LNCaP clone FGC (cell line): Measurements from ENCODE around the gene SDR9C7.
"Not testable (repeated sequence)": the region's sequence is repeated elsewhere in the genome, so short reads cannot be mapped to it uniquely, and the experiment has no call there.

Experiments
- DNase-seq: peaks from one replicate; pipeline ENCODE4 v3.0.0-alpha.2; 2011; ENCODE audit warnings: low read depth
- H3K4me3 ChIP-seq: 2 replicates; pipeline ENCODE4 v1.5.1; 2011; ENCODE audit warnings: mild to moderate bottlenecking, low read depth, low read length, control low read depth
- CTCF ChIP-seq: IDR thresholded peaks from 2 replicates; pipeline ENCODE4 v1.5.1; 2012; ENCODE audit warnings: mild to moderate bottlenecking; ENCODE audit not compliant: control insufficient read depth, insufficient read depth; ENCODE audit errors: extremely low read depth

The SDR9C7 gene

GRCh38 chr12:56933826-56934625, at the start of gene SDR9C7:
Gene SDR9C7, minus strand, starts transcription at chr12:56934408. Its CDS starts 147 bp downstream, at chr12:56934261.
- no peak within 1 kb of the TSS for H3K4me3 ChIP-seq
- no peak for TF ChIP-seq CTCF
- peak; percentile 18 for DNase-seq

- no peak for DNase-seq
- no peak overlapping the region for H3K4me3 ChIP-seq
- TF ChIP-seq CTCF = no peak
Measured at GRCh38 chr12:56983386-56983785, 49.2 kb upstream of the SDR9C7 start.

DNA sequence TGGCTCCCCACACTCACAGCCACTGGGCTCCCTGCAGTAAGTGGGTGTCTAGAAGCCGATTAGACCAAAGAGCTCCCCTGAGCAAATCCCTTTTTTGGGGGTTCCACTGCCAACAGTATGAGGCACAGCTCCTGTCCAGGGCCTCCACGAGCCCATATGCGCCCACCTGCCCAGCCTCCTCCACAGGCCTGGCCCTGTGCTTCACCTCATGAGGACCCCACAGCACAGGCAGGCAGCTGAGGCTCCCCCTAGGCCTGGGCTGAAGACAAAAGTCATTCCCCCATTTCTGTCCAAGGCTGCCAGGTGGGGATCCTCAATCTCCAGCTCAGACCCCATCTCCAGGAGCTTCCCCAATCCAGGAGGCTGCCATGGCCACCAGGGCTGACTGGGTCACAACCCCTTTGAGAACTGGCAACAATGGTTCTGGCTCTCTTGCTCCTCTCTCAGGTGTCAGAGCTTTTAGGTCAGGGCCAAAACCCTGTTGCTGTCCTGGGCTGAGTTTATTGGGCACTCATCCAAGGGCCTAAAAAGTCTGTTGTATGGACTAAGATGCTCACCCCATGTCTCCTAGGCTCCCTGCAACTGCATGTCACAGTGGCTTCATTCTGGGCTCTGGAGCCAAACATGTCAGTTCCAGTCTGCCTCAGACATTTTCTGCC, 48.5 kb upstream of the SDR9C7 start:
- not testable (repeated sequence) for H3K4me3 ChIP-seq, DNase-seq

- DNase-seq = no peak
- no peak overlapping the region for H3K4me3 ChIP-seq
- TF ChIP-seq CTCF = no peak
Measured at GRCh38 chr12:56980941-56981530, 46.8 kb upstream of the SDR9C7 start.

- no peak overlapping the region for H3K4me3 ChIP-seq
- DNase-seq = no peak
- no peak for TF ChIP-seq CTCF
Measured at GRCh38 chr12:56980268-56980667, 46.1 kb upstream of the SDR9C7 start.

- DNase-seq = no peak
Measured at GRCh38 chr12:56979628-56980027, 45.4 kb upstream of the SDR9C7 start.

More at GRCh38 chr12:56979628-56980027, 45.4 kb upstream of the SDR9C7 start:
- no peak overlapping the region for H3K4me3 ChIP-seq
- no peak for TF ChIP-seq CTCF
